NCI-H524 treated with DMSO at 0.1 percent for 48 hours (cell line): ENCODE results near the gene CBLIF.
"Not testable (repeated sequence)": the region's sequence is repeated elsewhere in the genome, so short reads cannot be mapped to it uniquely, and the experiment has no call there.

Experiments used
- DNase-seq: peaks from one replicate; lab custom pipeline; 2025; lab: John Stamatoyannopoulos, UW

The CBLIF gene

DNA sequence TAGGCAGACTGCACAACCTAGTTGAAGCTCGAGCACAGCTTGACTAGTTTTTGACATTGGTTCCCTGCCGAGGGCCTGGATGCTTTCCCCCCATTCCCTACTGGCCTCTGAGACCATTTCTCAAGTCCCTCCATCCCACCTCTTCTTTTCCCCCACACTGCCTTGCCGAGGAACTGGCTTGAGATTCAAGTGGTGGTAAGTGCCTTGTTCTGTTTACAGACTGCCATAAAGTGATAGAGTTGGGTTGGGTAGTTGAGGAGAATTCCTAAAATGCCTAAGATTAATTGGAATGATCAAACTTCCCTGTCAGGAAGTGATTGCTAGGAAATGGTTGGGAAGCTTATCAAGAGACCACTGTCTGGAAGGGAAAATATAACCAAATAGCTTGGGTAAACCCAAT lies 50.9 kb downstream of the CBLIF start:
- DNase-seq, result no peak

- no peak for DNase-seq
These were observed 52.8 kb downstream of the CBLIF start for GRCh38 chr11:59792507-59792906.

DNA sequence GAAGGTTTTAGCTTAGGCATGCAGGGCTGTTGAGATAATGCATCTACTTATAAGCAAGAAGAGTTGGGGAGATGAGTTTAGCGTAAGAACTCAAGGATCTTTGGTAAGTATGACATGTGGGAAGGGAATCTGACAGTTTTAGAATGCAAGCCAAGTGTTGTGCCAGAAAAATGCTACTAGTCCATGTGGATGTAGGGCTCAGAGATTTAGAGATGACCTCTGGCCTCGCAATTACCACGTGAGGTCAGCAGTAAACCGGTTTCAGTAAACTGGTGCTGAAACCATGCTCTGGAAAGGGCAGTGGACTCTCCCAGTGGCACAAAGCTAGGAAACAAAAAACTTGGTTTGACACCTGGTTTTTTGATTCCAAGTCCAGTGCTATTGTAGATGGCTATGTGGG lies 53.7 kb downstream of the CBLIF start:
- no peak for DNase-seq

DNA sequence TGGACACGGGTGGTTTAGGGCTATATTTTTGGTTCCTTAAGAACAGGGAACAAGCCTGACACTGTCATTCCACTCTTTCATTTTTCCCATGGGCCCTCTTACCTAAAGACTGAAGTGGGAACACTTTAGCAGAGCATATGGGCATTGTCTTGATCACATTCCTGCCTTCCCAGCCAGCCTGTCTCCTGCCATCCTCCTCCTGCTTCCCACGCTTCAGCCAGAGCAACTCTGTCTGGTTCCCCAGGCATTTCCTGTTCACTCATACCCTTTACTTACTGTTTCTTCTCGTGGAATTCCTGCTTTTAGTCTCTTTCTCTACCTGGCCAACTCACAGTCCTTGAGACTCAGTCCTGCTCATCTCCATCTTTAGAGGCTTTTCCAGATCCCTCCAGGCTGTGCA lies 57.5 kb downstream of the CBLIF start:
- no peak for DNase-seq

DNA sequence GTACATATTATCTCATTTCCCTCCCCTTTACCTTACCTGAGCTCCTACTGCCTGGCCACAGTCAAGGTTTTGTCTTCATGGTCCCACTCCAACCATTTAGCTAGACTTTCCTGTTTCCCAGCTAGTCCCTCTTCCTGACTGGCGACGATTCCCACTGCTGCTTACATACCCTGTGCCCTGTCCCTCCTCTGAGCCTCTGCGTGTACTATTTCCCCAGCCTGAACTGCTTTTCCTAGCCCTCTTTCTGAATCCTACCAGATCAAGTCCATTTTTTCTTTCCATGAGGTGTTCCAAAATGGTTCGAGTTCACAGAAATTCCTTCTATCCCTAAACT lies 58.1 kb downstream of the CBLIF start:
- no peak for DNase-seq

DNA sequence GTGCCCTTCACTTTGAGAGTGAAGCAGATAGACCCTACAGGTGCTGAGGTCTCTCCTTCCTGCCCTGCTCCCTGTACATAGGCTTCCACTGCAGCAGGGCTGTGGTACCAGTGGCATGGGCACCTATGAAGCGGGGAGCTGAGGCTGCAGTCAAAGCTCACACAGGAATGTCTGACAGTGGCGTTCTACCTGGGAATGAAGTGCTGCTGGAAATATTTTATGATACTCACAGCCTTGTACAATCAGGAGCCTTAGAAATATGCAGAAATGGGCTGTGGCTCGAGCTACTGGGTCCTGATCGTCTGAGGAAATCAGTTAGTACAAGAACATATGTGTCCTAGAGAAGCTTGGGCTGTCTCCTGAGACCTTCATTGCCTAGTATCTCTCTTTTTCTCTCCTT lies 59.5 kb downstream of the CBLIF start:
- no peak for DNase-seq

DNA sequence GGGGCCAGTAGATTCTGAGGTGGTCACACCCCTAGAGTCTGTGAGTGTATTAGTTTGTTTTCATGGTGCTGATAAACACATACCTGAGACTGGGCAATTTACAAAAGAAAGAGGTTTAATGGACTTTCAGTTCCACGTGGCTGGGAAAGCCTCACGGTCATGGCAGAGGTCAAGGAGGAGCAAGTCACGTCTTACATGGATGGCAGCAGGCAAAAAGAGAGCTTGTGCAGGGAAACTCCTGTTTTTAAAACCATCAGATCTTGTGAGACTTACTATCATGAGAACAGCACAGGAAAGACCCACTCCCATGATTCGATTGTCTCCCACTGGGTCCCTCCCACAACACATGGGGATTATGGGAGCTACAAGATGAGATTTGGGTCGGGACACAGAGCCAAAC lies 60.9 kb downstream of the CBLIF start:
- DNase-seq, result not testable (repeated sequence)

- DNase-seq, result no peak
These were observed 61.6 kb downstream of the CBLIF start for GRCh38 chr11:59783632-59784090.

GRCh38 chr11:59782080-59782479 lies 63.2 kb downstream of the CBLIF start:
- no peak for DNase-seq

DNA sequence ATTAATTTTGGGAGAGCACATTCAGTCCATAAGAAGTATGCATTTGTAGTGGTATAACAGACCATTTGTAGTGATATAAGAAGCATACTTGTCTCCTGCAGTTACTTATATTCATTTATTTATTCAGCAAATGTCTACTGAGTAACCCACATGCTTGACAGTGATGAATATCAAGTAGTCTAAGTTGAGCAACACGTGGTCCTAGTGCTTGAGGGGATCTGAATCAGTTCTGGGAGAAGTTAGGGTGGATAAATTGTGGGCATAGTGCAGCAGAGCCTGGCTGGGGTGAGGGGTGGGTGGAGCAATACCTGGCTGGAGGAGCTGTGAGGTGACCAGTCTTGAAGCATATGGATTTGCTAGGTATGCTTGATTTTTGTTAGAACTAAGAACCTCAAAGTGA lies 65.8 kb downstream of the CBLIF start:
- no peak for DNase-seq
